ENCODE results near the gene SOX18.
"Not testable (repeated sequence)": the region's sequence is repeated elsewhere in the genome, so short reads cannot be mapped to it uniquely, and the experiment has no call there.

The SOX18 gene

DNA sequence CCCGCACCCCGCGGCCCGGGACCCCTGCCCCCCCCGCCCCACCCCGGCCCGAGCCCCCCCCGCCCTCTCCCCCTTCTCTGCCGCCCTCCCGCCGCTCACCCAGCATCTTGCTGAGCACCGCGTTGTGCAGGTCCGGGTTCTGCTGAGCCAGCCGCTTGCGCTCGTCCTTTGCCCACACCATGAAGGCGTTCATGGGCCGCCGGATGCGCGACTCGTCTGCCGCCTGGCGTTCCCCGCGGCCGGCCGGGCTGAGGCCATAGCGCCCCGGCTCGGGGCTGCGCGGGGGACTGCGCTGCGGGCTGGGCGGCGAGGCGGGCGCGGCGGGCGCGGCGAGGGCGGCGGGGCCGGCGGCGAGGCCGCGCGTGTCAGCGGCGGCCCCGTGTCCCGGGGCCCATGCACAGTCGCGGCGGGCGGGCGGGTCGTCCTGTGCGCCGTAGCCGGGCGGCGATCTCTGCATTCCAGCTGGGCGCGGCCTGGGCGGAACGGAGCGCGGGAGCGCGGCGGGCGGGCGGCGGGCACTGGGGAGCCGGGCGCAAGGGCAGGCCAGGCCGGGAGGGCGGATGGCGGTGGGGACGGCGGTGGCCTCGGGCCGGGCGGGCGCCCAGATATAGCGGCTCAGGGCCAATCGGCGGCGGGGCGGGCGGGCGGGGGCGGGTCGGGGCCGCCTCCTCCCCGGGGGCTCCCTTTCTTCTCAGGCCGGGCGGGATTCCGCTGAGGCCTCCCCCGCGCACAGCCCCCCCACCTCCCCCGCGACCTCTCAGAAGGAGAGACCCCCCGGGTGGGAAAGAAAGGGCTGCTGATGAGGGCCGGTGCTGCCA, at the start of gene SOX18:
Gene SOX18, minus strand, starts transcription at position 580 of the 818 bp plus-strand sequence. Its CDS starts 123 bp downstream, at position 457.
- DNase-seq (ENCODE audit: low spot score) = no peak

DNA sequence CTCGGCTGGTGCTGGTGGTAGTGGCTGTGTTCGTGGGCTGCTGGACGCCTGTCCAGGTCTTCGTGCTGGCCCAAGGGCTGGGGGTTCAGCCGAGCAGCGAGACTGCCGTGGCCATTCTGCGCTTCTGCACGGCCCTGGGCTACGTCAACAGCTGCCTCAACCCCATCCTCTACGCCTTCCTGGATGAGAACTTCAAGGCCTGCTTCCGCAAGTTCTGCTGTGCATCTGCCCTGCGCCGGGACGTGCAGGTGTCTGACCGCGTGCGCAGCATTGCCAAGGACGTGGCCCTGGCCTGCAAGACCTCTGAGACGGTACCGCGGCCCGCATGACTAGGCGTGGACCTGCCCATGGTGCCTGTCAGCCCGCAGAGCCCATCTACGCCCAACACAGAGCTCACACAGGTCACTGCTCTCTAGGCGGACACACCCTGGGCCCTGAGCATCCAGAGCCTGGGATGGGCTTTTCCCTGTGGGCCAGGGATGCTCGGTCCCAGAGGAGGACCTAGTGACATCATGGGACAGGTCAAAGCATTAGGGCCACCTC, 49.1 kb upstream of the SOX18 start:
- no peak for DNase-seq (ENCODE audit: low spot score)

DNA sequence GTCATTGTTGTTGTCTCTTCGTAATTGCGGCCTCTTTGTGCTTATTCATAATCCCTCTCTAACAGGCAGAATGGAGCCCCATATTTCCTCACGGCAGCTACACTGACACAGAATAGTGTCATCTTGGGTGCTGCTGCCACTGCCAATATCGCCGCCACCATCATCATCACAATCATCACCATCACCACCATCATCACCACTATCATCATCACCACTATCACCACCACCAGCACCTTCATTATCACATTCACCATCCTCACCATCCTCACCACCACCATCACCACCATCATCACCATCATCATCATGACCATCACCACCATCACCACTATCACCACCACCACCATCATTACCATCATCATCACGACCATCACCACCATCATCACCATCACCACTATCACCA, 47.1 kb upstream of the SOX18 start:
- no peak for DNase-seq (ENCODE audit: low spot score)

DNA sequence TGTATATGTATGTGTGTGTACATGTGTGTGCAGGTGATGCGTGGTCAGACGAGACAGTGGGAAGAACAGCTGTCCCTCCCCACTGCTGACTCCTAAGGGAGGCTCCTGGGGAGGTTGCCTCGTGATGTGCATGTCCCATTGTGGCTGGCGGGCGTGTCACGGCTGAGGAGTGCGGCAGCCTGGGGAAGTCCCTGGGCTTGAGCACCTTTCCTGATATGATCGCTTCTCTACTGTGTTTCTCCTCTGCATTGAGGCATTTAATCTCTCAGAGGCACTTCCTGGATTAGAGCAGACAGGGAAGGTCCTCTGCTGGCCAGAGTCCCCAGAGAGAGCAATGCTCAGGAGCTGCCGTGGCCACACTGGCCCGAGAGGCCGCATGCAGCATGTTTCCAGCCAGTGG, 46.5 kb upstream of the SOX18 start:
- no peak for DNase-seq (ENCODE audit: low spot score)

DNA sequence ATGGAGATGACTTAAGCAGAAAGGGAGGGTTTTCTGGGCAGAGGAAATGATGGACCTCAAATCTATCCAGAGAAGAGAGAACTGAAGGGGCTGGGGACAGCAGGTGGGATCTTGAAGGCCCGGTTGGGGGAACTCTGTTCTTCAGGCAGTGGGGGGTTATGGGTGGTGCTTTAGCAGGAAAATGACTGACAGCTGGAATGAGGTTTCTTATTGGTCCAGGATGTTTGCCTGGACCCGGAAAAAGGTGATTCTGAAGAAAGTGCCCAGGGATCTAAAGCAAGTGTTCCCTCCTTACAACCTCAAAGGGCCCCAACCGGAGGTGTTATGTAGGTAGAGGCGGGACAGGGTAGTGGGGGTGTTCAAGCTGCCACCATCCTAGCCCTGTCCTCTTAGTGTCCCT, 46.0 kb upstream of the SOX18 start:
- DNase-seq (ENCODE audit: low spot score) = no peak

DNA sequence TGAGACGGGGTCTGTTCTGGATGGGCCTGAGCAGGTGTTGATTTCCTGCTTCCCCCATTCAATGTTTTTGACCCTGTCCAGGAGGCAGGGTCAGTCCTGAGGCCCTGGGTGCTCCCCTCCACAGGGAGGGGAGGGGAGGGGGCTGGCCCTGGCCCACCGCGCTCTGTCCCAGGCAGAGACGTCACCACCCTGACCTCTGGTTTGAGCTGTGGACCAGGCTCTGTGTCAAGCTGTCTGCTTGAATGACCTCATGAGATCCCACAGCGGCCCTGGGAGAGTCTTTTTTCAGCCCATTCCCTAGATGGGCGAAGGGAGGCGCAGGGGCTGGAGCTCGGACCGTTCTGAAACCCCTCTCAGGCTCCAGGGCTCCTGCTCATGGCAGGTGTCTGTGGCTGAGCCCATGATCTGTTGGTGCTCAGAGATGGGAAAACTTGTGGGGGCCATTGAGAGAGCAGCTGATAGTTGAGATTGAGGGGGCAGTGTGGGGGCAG, 43.6 kb upstream of the SOX18 start:
- no peak for DNase-seq (ENCODE audit: low spot score)

DNA sequence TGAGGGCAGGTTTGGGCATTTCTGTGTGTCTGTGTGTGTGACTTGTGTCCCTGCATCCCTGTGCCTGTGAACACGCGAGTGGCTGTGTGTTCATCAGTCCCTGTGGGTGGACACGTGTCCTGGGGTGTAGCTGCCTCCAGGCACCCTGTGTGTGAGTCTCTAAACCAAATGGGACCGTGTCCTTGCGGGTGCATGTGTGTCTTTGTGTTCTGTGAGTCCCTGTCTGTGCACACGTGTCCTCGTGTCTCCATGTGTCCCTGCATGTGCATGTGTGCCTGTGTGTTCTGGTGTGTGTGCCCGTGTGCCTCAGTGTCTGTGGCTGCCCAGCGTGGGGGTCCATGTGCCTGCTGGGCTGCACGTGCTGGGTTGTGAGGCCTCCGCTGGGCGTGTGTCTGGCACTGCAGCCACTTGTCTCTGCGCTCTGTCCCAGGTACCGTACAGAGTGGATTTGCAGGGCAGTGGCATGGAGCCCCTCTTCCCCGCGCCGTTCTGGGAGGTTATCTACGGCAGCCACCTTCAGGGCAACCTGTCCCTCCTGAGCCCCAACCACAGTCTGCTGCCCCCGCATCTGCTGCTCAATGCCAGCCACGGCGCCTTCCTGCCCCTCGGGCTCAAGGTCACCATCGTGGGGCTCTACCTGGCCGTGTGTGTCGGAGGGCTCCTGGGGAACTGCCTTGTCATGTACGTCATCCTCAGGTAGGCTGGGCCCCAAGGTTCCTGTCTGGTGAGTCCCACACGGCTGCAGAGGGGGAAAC, 43.0 kb upstream of the SOX18 start:
- no peak for DNase-seq (ENCODE audit: low spot score)

DNA sequence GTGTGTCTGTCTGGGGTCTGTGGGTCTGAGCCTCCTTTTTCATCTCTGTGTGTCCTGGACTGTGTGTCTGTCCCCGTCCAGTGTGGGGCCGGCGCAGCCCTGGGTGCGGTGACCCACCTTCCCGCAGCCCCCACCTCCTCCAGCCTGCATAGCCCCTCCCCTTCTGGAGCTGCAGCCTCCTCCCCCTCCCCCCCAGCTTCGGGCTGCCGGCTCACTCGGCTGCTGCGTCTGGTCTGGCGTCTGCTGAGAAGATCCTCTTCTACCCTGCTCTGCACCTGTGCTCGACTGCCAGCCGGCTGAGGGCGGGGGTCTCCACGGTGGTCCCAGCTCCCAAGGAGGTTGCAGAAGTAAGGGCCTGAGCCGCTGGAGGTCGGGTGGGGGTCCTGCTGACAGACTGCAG, 42.3 kb upstream of the SOX18 start:
- DNase-seq (ENCODE audit: low spot score) = no peak

DNA sequence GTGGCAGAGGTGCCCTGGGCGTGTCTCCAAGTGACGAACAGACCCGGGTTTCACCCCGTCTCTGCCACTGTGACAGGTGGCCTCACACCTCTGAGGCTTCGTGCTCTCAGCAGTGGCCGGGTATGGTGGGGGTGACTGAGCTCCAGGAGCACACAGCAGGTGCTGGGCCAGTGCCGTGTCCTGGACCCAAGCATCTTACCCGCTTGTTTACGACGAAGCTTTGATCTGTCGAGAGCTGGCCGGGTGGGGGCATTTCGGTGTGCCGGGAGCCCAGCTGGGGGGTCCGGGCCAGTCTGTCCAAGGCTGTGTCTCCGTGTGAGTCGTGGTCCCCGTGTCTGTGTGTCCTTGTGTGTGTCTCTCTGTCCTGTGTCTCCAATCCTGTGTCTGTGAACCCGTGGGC, 41.9 kb upstream of the SOX18 start:
- DNase-seq (ENCODE audit: low spot score) = no peak

DNA sequence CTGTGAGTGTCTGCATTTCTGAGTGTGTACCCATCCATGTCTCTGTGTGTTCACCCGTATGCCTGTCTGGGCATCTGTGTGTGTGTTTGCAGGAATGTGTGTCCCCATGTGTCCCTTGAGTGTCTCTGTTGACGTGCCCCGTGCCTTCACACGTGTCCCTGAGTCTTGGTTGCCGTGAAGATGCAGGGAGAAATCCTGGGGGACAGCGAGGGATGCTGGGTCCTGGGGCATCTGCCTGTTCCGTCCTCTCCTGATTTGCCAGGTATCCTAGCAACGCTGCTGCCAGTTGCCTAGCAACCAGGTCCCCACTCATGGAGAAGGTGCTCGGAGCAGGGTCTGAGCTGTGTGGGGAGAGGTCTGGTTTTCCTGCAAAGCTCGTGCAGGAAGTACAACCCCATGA, 40.7 kb upstream of the SOX18 start:
- DNase-seq (ENCODE audit: low spot score) = no peak

DNA sequence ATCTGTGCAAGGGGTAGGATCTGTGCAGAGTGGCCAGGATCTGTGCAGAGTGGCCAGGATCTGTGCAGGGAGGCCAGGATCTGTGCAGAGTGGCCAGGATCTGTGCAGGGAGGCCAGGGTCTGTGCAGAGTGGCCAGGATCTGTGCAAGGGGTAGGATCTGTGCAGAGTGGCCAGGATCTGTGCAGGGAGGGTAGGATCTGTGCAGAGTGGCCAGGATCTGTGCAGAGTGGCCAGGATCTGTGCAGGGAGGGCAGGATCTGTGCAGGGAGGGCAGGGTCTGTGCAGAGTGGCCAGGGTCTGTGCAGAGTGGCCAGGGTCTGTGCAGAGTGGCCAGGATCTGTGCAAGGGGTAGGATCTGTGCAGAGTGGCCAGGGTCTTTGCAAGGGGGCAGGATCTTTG, 39.1 kb upstream of the SOX18 start:
- DNase-seq (ENCODE audit: low spot score) = not testable (repeated sequence)

DNA sequence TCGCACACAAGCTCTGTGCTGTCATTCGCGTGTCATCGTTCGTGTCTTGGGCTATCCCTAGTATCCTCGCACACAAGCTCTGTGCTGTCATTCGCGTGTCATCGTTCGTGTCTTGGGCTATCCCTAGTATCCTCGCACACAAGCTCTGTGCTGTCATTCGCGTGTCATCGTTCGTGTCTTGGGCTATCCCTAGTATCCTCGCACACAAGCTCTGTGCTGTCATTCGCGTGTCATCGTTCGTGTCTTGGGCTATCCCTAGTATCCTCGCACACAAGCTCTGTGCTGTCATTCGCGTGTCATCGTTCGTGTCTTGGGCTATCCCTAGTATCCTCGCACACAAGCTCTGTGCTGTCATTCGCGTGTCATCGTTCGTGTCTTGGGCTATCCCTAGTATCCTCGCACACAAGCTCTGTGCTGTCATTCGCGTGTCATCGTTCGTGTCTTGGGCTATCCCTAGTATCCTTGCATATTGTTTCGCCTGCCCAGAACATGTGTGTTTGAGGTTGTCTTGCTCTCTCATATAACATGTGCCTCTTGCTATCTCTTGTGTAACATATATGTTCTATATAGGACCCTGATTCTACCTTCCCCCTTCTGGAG, 37.9 kb upstream of the SOX18 start:
- not testable (repeated sequence) for DNase-seq (ENCODE audit: low spot score)

DNA sequence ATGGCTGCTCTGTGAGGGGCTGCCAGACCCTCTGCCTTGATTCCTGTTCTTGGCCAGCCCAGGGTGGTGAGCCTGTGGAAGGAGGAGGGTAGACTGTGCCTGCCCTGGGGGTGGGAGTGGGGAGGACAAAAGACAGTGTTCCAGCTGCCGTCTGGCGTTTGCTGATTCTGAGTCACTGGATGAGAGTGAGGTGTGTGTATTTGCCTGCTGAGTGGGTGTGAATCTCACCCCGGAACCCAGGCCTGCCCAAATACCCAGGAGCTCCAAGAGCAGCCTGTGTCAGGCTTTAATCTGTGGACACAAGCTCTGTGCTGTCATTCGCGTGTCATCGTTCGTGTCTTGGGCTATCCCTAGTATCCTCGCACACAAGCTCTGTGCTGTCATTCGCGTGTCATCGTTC, 37.4 kb upstream of the SOX18 start:
- DNase-seq (ENCODE audit: low spot score) = no peak

DNA sequence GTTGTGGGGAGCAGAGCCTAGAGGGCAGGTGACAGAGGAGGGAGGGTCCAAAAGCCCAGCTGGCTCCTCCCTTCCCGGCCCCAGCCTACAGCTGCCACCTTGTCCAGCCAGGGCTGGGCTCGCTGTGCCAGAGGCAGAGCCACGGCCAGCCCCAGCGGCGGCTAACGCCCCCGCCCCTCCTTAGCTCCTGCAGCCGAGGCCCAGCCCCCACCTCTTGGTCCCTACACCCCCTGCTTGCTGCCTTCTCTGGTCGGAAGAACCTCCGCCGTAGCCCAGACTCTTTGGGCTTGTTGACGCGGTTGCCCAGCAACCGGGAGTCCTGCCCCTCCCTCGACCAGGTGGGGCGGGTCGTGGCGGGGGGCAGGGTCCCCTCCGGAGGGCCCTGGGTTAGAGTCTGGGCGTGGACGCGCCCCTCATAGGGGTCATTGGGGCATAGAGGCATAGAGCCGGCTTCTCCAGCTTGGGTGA, 35.3 kb upstream of the SOX18 start:
- no peak for DNase-seq (ENCODE audit: low spot score)

DNA sequence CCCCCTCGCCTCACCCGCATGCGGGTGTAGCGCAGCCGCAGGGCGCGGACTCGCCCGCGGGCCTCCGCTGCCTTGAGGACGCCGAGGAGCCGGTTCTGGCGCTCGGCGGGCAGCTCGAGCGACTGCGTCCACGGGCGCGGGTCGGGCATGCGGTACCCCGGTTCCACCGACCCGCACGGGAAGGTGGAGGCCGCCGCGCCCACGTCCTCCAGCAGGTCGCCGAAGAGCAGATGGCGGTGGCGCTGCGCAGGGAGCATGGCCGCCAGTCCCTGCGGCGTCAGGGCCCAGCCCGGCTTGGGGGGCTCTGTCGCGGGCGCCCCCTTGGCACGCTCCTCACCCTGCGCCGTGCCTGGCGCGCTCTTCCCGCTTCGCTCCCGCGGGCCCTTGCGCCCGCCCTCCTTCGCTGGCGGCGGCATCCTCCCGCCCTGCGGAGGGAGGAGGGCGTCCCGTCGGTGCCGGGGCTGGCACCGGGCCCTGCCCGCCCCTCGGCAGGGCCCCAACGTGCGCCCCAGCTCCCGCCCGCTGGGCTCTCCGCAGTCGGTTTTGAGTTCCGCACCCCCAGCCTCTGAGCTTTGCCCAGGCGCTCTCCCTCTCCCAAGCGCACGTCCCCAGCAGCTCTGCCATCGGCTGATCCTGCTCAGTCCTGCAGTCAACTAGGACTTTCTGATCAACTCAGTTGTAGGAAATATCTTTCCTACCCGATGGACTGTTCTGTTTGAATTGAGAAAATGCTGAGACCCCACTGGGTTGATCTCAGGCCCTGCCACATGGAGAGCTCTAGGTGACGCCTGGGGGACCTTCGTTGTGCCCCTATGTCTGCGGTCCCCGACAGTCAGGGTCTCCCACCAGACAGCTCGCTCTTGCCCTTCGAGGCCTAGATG, 34.6 kb upstream of the SOX18 start, which contains the start of gene LKAAEAR1:
Gene LKAAEAR1, minus strand, starts transcription at position 595 of the 881 bp plus-strand sequence. Its CDS starts 179 bp downstream, at position 416.
- DNase-seq (ENCODE audit: low spot score) = no peak

DNA sequence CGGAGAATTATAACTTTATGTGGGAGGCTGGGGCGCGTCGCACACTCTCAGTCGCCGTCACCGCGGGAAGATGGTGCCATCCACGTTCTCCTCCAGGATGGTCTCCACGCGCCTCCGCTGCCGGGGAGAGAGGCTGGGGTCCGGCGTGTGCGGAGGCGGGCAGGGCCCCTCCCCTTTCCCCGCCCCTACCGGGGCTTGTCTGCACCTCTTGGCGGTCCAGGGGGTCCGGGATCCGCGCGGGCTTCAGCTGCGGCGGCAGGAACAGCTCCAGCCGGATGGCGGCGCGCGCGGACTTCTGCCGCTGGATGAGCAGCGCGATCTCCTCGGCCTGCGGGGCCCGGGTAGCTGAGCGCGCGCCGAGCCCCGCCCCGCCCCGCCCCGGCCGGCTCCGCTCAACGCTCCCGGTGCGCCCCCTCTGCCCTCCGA, 34.0 kb upstream of the SOX18 start:
- DNase-seq (ENCODE audit: low spot score) = peak; percentile 80

DNA sequence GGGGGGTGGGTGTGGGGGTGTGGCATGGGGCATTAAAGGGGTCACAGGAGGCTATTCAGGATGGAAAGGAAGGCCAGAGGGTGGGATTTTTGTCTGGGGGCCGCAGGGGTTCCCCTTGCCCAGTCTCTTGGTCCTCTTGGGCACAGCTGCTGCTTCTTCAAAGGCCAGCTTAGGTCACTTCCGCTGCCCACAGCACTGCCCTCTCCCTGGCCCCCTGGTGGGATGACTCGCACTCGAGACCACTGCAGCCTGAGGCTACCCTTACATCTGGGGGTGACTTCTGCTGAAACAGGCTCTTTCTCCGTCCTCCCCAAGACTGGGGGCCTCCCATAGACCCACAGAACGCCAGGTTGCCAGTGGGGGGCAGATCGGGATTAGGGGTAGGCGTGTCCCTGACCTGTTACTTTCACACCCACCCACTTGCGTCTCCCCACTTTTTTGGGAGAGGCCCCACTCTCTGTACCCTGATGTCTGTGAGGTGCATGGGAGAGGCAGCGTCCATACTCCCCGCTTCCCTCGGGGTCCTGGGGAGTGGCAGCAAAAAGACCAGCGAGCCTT, 33.5 kb upstream of the SOX18 start:
- no peak for DNase-seq (ENCODE audit: low spot score)

DNA sequence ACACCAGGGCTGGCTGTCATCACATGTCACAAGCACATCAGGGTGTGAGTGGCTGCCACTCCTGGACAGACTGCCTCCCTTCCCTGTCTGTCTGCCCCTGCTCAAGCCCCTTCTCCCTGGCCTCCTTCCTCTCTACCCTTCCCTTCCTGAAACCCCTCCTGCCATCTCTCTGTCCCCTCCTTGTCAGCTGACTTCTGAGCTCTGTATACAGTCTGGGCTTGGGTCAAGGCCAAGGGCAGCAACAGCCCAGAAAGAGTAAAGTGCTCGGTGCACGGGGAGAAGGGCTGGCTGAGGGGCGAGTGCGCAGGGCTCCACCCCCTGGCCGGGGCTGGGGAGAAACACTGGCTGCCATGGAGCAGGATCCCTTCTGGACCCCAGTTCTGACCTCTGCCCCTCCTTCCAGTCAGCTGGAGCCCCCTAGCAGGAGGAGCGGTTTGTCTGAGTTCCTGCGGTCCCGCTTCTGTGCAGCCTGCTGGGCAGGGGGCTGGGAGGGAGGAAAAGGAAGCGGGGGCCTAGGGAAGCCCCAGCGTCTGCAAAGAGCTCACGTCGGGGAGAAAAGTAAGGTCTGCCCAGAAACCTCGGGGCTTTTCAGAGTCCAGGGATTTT, 32.8 kb upstream of the SOX18 start:
- no peak for DNase-seq (ENCODE audit: low spot score)

DNA sequence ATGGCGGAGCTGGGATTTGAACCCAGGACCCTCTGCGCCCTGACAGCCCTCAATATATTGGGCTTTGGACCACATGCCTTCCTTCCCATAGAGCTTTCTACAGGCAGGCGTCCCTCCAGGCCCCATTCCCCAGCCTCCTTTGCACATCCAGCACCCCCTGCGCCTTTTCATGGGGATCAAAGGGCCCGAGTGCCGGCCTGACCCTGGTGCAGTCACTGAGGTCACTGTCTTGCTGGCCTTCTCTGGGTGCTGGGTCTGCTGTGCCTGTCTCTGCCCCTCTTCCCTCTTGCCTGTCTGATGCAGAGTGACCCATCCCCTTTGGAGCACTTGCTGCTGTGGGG, 32.2 kb upstream of the SOX18 start:
- no peak for DNase-seq (ENCODE audit: low spot score)

DNA sequence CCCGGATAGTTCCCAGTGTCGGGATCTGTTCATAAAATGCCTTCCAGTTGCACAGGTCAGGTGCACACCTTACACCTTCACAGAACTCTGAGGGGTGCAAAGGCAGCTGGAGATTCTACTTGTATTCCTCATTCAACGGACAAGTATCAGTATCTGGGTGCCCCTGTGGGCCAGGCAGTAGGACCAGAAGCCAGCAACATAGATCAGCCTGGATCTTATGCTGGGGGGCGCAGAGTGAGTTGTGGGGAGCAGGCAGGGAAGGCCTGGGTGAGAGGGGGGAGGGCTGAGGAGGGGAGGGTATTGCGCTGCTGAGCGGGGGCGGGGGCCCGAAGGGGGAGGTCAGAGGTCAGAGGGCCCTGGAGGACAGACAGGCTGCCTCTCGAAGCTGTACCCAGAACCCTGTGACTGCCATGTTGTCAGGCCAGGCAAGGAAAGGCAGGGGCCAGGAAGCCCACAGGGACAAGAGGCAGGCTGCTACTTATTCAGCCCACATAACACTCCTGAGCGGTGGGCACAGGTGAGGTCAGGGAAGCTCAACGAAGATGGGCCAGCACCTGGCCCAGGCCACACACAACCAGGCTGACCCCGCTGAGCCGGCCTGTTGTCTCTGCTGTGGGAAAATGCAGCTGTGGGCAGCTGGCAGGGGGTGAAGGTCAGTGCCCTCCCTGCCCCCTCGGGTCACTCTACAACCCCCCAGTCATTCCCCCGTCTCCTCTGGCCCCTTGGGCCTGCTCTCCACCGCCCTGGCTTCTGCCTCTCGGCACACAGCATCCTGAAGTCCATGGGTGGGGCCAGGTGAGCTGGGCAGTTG, 31.6 kb upstream of the SOX18 start:
- no peak for DNase-seq (ENCODE audit: low spot score)

Data from Ammon's horn (tissue), 1 donor.